Choroid plexus epithelial cell (primary cell): ENCODE data around the gene ZMIZ1.

Experiments
- DNase-seq: peaks from one replicate; pipeline ENCODE4 v3.0.0-alpha.2; 2010; ENCODE audit warnings: low read depth
- H3K4me3 ChIP-seq: 2 replicates; pipeline ENCODE4 v1.5.1; 2011; ENCODE audit warnings: low read depth, mild to moderate bottlenecking, control low read depth, low read length, moderate library complexity
- CTCF ChIP-seq: conservative IDR thresholded peaks from 2 replicates; pipeline ENCODE4 v1.5.1; 2011; ENCODE audit warnings: low read depth, mild to moderate bottlenecking, control low read depth, inconsistent platforms, low read length, moderate library complexity

ZMIZ1 gene

DNA sequence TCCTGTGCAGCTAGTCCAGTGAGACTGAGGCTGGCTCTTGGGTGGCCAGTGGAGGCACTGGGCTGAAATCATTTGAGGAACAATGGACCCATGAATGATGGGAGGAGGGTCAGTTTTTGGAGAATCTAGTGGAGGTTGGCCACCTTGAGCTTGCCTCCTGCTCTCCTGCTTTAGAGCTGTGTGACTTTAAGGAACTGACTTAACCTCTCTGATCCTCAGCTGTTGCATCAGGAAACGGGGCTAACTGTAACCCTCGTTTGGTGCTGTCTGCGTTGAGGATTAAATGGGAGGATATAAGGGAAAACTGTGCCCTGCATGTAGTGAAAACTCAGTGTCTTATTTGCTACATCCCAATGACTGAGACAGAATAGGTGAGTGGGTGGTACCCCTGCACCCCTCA, 163.1 kb downstream of the ZMIZ1 start:
- H3K4me3 ChIP-seq = no peak overlapping the region
- TF ChIP-seq CTCF = no peak
- no peak for DNase-seq

- no peak overlapping the region for H3K4me3 ChIP-seq
- no peak for DNase-seq
- no peak for TF ChIP-seq CTCF
Measured at GRCh38 chr10:79232864-79233263, 164.1 kb downstream of the ZMIZ1 start.

- H3K4me3 ChIP-seq = no peak overlapping the region
- TF ChIP-seq CTCF = peak; percentile 18
- DNase-seq = peak; percentile 39
Measured at GRCh38 chr10:79234391-79235315, 165.9 kb downstream of the ZMIZ1 start.

DNA sequence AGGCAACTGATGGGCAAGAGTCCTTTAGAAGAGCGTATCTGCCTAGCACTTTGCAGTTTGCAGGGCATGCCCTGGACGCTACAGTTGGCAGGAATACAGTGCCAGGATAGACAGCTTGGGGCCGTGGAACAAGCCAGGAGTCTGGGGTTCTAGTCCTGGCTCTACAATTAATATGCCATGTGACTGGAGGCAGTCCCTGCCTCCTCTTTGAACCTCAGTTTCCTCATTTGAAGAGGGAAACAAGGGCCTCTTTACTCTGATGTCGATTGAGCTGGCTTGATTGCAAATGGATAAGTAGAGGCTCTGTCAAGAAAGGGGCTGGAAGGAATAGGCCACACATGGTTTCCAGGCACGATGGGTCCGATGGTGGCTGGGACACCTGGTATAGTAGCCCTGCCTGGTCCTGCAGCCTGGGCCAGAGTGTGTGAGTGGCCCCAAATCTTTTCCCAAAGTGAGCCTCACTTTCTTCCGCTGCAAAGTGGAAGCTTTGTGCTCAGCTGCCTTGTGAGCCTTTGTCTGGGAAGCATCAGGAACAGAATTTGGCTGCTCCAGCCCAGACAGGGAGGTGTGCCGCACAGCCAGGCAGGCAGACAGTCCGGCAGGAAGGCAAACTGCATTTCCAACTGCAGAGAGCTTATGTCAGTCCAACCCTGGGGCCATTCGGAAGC, 167.1 kb downstream of the ZMIZ1 start:
- no peak for TF ChIP-seq CTCF
- DNase-seq = no peak
- H3K4me3 ChIP-seq = no peak overlapping the region

DNA sequence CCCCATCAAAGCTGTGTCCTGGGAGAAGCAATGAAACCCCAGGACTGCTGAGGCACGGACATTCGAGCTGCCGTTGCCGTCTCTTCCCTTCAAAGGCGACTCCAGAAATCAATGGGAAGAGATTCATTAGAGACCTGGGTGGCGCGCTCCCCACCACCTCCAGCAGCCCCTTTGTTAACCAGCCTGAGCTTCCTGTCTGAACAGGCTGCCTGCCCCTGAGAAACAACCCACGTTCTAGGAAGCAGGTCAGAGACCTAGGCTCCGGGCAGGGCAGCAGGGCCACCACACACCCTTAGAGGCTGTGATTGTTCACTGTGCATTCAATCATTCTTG, 167.6 kb downstream of the ZMIZ1 start:
- no peak overlapping the region for H3K4me3 ChIP-seq
- no peak for TF ChIP-seq CTCF
- DNase-seq = no peak

DNA sequence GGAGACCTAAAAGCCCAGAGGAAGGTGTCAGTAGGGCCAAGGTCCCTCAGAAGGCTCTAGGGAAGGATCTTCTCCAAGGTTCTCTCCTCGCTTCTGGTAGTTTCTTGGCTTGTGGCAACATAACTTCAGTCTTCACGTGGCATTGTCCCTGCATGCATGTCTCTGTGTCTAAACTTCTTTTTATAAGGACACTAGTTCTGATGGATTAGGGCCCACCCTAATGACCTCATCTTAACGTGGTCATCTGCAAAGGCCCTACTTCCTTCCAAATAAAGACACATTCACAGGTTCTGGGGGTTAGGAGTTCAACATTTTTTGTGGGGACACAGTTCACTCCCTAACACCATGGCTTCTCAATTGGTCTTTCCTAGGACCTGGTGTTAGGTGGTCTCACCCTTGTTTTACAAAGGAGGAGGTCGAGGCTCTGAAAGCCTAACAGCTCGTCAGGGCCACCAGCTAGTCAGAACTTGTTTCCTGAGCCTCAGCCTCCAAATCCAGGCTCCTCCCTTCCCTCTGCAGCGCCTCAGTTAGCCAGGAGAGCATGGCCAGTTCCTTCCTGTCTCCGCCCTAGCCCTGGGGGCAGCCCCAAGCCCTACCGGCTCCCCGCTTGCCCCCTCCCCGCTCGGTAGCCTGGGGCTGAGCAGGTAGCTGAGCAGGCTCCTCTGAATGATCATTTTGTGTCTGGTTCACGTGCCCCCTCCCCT, 168.8 kb downstream of the ZMIZ1 start:
- DNase-seq = no peak
- no peak overlapping the region for H3K4me3 ChIP-seq
- no peak for TF ChIP-seq CTCF
